GM19452 (cell line): ENCODE results near the gene HDAC9.

Experiments used
- ATAC-seq: cut with Tn5 transposase; IDR thresholded peaks from one replicate; pipeline ENCODE4 v1.9.1; 2021; ENCODE audit not compliant: unreplicated experiment

The HDAC9 gene

DNA sequence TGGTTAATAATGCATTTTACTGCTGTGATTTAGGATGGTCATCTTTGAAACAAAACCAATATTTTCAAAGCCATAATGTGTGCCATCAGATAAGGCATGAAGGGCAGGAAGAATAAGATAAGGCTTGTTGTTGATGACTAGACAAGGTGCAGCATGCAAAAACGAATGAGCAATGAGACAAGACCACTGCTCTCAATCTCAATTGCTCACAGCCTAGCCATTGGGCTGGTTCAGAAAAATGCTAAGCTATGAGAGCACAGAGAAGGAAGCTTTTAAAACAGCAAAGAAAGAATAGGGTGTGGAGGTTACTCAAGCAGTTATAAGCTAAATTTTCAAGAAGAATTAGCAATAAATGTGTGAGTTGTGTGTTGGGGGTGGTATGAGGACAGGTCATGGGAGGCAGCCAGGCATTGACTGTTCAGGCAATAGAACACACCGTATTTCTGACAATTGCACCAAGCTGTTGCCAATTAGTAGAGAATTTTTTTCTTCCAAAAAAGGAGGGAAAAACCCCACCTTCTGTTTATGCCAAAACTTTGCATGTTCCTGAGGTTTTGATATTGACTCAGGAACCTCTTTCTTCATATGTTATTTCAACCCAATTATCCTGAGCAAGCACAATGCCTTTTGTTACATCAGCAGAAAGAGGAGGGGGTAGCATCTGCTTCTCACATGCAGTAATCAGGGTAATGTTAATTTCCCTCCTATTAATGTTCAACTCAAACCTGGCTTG lies 276.5 kb downstream of the HDAC9 start:
- ATAC-seq: no peak

- no peak for ATAC-seq
These were observed 277.0 kb downstream of the HDAC9 start for GRCh38 chr7:18772567-18772965.

GRCh38 chr7:18777314-18777713 lies 281.8 kb downstream of the HDAC9 start:
- no peak for ATAC-seq

GRCh38 chr7:18778594-18778993 lies 283.0 kb downstream of the HDAC9 start:
- ATAC-seq: no peak

DNA sequence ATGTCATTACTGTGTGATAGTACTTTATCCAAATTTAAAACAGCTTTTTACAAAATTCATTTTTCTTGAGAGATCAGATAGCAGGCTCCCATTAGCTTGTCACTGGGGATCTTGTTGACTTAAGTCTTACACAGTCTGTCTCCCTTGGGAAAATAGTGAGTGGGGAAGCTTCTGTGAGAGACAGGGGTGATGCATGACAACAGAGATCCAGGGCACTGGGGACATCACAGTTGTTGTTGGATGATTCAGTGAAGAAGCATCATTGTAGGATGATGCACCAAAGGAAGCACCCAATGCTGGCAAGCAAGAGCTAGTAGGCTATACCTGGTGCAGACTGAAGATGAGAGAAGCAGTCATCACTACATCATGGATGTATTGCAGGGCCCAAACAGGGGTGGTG lies 284.7 kb downstream of the HDAC9 start:
- ATAC-seq: no peak

DNA sequence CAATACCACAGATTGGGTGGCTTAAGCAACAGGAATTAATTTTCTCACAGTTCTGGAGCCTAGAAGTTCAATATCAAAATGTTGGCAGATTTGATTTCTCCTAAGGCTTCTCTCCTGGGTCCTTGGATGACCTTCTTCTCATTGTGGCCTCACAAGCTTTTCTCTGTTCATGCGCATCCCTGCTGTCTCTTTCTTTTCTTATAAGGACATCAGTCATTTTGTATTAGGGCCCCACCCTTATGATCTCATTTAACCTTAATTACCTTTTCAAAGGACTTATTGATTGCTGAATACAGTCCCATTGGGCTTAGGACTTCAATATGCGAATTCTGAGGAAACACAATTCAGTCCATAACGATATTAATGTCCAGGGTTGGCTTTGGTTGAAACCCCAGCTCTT lies 285.4 kb downstream of the HDAC9 start:
- no peak for ATAC-seq

DNA sequence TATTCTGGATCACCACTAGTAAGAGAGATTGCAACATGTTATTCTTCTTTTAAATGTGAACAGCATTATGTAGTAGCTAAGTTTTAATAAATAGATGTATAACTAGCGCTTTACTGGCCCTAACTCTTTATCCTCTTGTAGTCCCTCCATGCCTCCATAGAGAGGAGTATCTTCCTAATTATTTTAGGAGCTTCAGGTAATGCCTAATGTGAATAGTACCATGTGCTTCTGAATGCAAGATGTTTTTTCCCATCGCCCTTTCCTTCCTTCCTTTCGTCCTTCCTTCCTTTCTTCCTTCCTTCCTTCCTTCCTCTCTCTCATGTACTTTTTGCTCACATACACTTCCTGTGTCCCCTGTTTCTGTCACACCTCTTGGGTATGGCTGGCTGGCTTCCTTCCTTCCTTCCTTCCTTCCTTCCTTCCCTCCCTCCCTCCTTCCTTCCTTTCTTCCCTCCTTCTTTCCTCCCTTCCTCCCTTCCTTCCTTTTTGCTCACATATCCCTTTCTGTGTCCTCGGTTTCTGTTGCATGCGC lies 290.7 kb downstream of the HDAC9 start:
- no peak for ATAC-seq

- ATAC-seq: no peak
These were observed 291.2 kb downstream of the HDAC9 start for GRCh38 chr7:18786796-18787195.

- ATAC-seq: no peak
These were observed 292.5 kb downstream of the HDAC9 start for GRCh38 chr7:18788026-18788425.

- no peak for ATAC-seq
These were observed 297.5 kb downstream of the HDAC9 start for GRCh38 chr7:18792871-18793595.

DNA sequence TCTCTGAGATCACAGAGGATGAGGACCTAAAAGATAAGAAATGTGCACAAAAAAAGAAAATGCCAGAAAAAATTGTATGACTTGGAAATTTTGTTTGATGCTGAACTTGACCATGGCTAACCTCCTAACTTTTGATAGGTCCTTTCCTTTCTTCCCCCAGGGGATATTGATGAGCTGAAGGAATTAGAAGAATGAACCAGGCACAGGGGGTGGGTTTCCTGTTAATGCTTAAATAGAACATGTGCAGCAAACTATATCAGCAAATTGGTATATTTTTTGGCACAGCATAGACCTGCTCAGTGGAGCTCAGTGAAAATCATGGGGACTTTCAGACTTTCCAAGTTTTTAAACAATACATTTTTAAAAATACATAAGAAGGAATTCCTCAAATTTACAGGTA lies 300.7 kb downstream of the HDAC9 start:
- ATAC-seq: no peak

- no peak for ATAC-seq
These were observed 302.7 kb downstream of the HDAC9 start for GRCh38 chr7:18798088-18798906.

DNA sequence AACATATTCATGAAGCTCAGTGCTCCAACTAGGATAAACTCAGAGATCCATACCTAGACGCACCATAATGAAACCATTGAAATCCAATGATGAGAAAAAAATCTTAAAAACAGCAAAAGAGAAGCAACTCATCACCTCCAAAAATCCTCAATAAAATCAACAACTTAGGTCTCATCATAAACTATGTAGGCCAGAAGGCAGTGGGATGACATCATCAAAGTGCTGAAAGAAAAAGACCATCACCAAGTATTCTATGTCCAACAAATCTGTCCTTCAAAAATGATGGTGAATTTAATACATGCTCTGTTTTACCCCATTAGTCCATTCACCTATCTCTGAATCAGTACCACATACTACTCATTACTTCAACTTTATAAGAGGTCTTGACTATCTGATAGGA lies 304.4 kb downstream of the HDAC9 start:
- no peak for ATAC-seq

DNA sequence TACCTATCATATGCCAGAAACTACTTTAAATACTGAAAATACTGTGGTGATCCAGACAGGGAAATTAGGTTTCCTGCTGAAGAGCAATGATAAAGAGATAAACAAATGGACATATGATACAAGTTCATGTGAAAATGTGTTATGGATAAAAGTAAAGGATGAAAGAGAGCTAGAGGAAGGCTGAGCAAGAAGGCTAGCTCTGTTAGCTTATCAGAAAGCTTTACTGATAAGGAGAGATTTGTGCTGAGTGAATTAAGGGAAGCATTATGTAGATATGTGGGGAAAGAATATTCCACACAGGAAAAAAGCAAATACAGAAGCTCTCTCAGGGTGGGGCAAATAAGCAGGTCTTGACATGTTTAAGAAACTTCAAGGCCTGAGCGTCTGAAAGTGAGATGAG lies 308.4 kb downstream of the HDAC9 start:
- no peak for ATAC-seq

- no peak for ATAC-seq
These were observed 310.6 kb downstream of the HDAC9 start for GRCh38 chr7:18806177-18806576.

- no peak for ATAC-seq
These were observed 312.5 kb downstream of the HDAC9 start for GRCh38 chr7:18808026-18808425.

DNA sequence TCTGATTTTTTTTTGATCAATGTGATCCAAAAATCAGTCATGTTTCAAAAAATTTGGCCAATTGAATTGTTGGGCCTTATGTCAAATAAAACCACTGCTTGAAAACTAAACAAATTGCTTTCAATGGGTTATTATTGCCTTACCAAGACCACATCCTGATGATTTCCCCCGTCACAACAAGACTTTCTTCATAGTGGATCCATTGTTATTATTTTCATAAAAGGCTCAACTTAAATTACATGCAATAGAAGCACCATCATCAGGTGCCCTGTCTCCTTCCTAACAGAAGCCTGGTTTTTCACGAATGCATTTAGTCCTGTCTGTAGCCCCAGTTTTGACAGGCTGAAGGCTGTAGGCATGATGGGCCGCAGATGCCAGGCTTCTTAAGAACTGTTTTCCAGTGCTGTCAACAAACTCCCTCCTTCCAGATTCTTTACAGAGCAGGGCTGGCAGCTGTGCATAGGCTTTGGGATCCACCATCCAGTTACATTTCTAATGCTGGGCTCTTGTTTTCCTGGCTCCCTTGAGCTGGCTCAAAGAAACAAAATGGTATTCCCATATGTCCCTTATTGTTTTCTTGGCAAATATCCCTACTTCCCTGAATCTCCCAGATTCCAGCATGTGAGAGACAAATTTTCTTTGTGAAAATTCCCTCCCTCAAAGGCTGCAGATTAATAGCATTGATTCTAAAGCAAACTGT lies 319.9 kb downstream of the HDAC9 start:
- ATAC-seq: no peak

DNA sequence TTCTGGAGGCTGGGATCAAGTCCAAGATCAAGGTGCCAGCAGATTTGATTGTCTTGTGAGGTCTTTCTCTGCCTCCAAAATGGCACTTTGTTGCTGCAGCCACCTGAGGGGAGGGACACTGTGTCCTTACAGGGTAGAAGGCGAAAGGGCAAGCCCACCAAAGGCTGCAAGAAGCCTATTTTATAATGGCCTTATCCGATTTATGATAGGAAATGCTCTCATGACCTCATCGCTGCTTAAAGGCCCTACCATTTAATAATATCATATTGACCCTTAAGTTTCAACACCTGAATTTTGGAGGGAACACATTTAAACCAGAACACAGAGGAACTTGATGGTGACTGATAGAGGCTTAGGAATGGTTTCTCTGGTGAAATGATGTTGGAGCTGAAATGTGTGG lies 325.4 kb downstream of the HDAC9 start:
- no peak for ATAC-seq

- no peak for ATAC-seq
These were observed 326.0 kb downstream of the HDAC9 start for GRCh38 chr7:18821554-18821953.

- no peak for ATAC-seq
These were observed 328.6 kb downstream of the HDAC9 start for GRCh38 chr7:18824157-18824556.
